Medulla oblongata (tissue), 1 donor: ENCODE measurements around the gene RNF151.
"Not testable (repeated sequence)": the region's sequence is repeated elsewhere in the genome, so short reads cannot be mapped to it uniquely, and the experiment has no call there.

ENCODE experiments used
- DNase-seq: peaks from one replicate; pipeline ENCODE4 v3.0.0-alpha.2; 2015; ENCODE audit errors: extremely low spot score

RNF151 gene

GRCh38 chr16:1959269-1960039 lies 7.2 kb upstream of the RNF151 start, which contains the start of gene NDUFB10:
Gene NDUFB10 (plus strand): TSS chr16:1959538. CDS start chr16:1959625, 87 bp downstream.
- DNase-seq: peak; percentile 88

- DNase-seq: no peak
Observed at GRCh38 chr16:1960665-1961630, 5.7 kb upstream of the RNF151 start.

- no peak for DNase-seq
Observed at GRCh38 chr16:1961651-1962067, 5.0 kb upstream of the RNF151 start.

- DNase-seq: not testable (repeated sequence)
Observed at GRCh38 chr16:1962161-1963153, 4.2 kb upstream of the RNF151 start.

GRCh38 chr16:1963806-1964505 lies 2.7 kb upstream of the RNF151 start:
- peak; percentile 12 for DNase-seq

GRCh38 chr16:1964506-1965395 lies 1.9 kb upstream of the RNF151 start, which contains the start of gene RPS2:
Gene RPS2 (minus strand): TSS chr16:1964826. CDS start chr16:1964625, 201 bp downstream.
- peak; percentile 98 for DNase-seq

- DNase-seq: no peak
Observed at GRCh38 chr16:1965396-1966001, 1.2 kb upstream of the RNF151 start.

- no peak for DNase-seq
Observed at GRCh38 chr16:1968146-1968953, 1.7 kb downstream of the RNF151 start.

- DNase-seq: peak; percentile 94
Observed at GRCh38 chr16:1971796-1972489, 5.3 kb downstream of the RNF151 start, which contains the start of gene TBL3. Gene TBL3 (plus strand): TSS chr16:1972053. CDS start chr16:1972165, 112 bp downstream.

- no peak for DNase-seq
Observed at GRCh38 chr16:1972490-1972877, 5.8 kb downstream of the RNF151 start.

GRCh38 chr16:1973461-1974156 lies 7.0 kb downstream of the RNF151 start:
- DNase-seq: no peak

GRCh38 chr16:1974157-1975070 lies 7.8 kb downstream of the RNF151 start:
- DNase-seq: no peak

- DNase-seq: no peak
Observed at GRCh38 chr16:1975432-1976215, 9.0 kb downstream of the RNF151 start.

- DNase-seq: no peak
Observed at GRCh38 chr16:1976216-1976520, 9.5 kb downstream of the RNF151 start.
